ENCODE data around the gene TMEM52.

TMEM52 gene

GRCh38 chr1:1898246-1898933 is 20.7 kb downstream of the TMEM52 start:
- H3K4me1 ChIP-seq (ENCODE audit: control insufficient read depth, insufficient read depth, low read length) = no peaks in the 10 kb centered on the region
- TF ChIP-seq ZNF18 (tag by site-specific recombination; IDR thresholded peaks at IDR 0.05) = peak; percentile 12; the same call in 1 of the 2 replicates
- TF ChIP-seq ZNF324 (tag by site-specific recombination; IDR thresholded peaks at IDR 0.05) = no peak
- TF ChIP-seq TRIM28 (IDR thresholded peaks at IDR 0.05; ENCODE audit: borderline replicate concordance, low read length) = no peak
- TF ChIP-seq, protein P1, sequence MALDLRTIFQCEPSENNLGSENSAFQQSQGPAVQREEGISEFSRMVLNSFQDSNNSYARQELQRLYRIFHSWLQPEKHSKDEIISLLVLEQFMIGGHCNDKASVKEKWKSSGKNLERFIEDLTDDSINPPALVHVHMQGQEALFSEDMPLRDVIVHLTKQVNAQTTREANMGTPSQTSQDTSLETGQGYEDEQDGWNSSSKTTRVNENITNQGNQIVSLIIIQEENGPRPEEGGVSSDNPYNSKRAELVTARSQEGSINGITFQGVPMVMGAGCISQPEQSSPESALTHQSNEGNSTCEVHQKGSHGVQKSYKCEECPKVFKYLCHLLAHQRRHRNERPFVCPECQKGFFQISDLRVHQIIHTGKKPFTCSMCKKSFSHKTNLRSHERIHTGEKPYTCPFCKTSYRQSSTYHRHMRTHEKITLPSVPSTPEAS (tag by site-specific recombination; IDR thresholded peaks at IDR 0.05) = peak; percentile 73
- CTCF ChIA-PET = interaction anchor here (0.6 to 2.5 kb wide), 4 partner anchors 7 to 71 kb away, joined by 3 to 16 read pairs (median 6); no protein-coding TSS in a partner anchor
- no peaks in the 10 kb centered on the region for H3K36me3 ChIP-seq (ENCODE audit: control insufficient read depth in 2 of 2, insufficient read depth in 1 of 2, low read length in 2 of 2)
- H3K27ac ChIP-seq (ENCODE audit: extremely low read depth, low read depth, low read length) = no peak overlapping the region
- H3K9me3 ChIP-seq (ENCODE audit: control insufficient read depth, insufficient read depth, low read depth, low read length) = no peaks in the 10 kb centered on the region
- no peak overlapping the region for H3K4me3 ChIP-seq (ENCODE audit: low read depth, low read length)
- POLR2A ChIA-PET = interaction anchor here (0.8 kb wide), 1 partner anchor 26 kb away, joined by 3 read pairs; no protein-coding TSS in a partner anchor

- no peaks in the 10 kb centered on the region for H3K36me3 ChIP-seq (ENCODE audit: control insufficient read depth in 2 of 2, insufficient read depth in 1 of 2, low read length in 2 of 2)
- H3K4me1 ChIP-seq (ENCODE audit: control insufficient read depth, insufficient read depth, low read length) = 0 out of 2 replicates have a peak, but pooled peaks cover 3% of the 10 kb centered on the region
- H3K9me3 ChIP-seq (ENCODE audit: control insufficient read depth, insufficient read depth, low read depth, low read length) = no peaks in the 10 kb centered on the region
- TF ChIP-seq ZNF169 (tag by site-specific recombination; IDR thresholded peaks at IDR 0.05) (no peak), ZNF76 (tag by site-specific recombination; IDR thresholded peaks at IDR 0.05; ENCODE audit: borderline replicate concordance, low read depth) (peak; percentile 44; the same call in 1 of the 2 replicates), ZNF341 (tag by site-specific recombination; IDR thresholded peaks at IDR 0.05; ENCODE audit: low read depth) (peak; percentile 73; the same call in 1 of the 2 replicates)
- TF ChIP-seq, protein P2, sequence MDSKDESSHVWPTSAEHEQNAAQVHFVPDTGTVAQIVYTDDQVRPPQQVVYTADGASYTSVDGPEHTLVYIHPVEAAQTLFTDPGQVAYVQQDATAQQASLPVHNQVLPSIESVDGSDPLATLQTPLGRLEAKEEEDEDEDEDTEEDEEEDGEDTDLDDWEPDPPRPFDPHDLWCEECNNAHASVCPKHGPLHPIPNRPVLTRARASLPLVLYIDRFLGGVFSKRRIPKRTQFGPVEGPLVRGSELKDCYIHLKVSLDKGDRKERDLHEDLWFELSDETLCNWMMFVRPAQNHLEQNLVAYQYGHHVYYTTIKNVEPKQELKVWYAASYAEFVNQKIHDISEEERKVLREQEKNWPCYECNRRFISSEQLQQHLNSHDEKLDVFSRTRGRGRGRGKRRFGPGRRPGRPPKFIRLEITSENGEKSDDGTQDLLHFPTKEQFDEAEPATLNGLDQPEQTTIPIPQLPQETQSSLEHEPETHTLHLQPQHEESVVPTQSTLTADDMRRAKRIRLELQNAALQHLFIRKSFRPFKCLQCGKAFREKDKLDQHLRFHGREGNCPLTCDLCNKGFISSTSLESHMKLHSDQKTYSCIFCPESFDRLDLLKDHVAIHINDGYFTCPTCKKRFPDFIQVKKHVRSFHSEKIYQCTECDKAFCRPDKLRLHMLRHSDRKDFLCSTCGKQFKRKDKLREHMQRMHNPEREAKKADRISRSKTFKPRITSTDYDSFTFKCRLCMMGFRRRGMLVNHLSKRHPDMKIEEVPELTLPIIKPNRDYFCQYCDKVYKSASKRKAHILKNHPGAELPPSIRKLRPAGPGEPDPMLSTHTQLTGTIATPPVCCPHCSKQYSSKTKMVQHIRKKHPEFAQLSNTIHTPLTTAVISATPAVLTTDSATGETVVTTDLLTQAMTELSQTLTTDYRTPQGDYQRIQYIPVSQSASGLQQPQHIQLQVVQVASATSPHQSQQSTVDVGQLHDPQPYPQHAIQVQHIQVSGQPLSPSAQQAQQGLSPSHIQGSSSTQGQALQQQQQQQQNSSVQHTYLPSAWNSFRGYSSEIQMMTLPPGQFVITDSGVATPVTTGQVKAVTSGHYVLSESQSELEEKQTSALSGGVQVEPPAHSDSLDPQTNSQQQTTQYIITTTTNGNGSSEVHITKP (tag by site-specific recombination; IDR thresholded peaks at IDR 0.05) = 0 out of 2 replicates have a peak, but pooled peaks have one; percentile 10
- no peak overlapping the region for H3K4me3 ChIP-seq (ENCODE audit: low read depth, low read length)
- H3K27ac ChIP-seq (ENCODE audit: extremely low read depth, low read depth, low read length) = no peak overlapping the region
- CTCF ChIA-PET = interaction anchor here (0.6 to 1.3 kb wide), 2 partner anchors 10 to 13 kb away, joined by 3 to 4 read pairs; no protein-coding TSS in a partner anchor
- POLR2A ChIA-PET = interaction anchor here (0.7 to 2.7 kb wide), 4 partner anchors 10 to 20 kb away, joined by 3 to 9 read pairs (median 8); no protein-coding TSS in a partner anchor
Measured at GRCh38 chr1:1895456-1896336, 23.4 kb downstream of the TMEM52 start.

- CTCF ChIA-PET = interaction anchor here (0.6 to 1.3 kb wide), 2 partner anchors 11 to 13 kb away, joined by 3 to 4 read pairs; no protein-coding TSS in a partner anchor
- no peak for TF ChIP-seq ZNF324 (tag by site-specific recombination; IDR thresholded peaks at IDR 0.05)
- 0 out of 2 replicates have a peak, but pooled peaks have one; percentile 81 for TF ChIP-seq ZIC2 (tag by site-specific recombination; IDR thresholded peaks at IDR 0.05)
- H3K4me1 ChIP-seq (ENCODE audit: control insufficient read depth, insufficient read depth, low read length) = 0 out of 2 replicates have a peak, but pooled peaks cover 3% of the 10 kb centered on the region
- no peak overlapping the region; the same call in 1 of the 2 replicates for H3K27ac ChIP-seq (ENCODE audit: extremely low read depth, low read depth, low read length)
- H3K9me3 ChIP-seq (ENCODE audit: control insufficient read depth, insufficient read depth, low read depth, low read length) = no peaks in the 10 kb centered on the region
- no peak overlapping the region for H3K4me3 ChIP-seq (ENCODE audit: low read depth, low read length)
- POLR2A ChIA-PET = interaction anchor here (1.0 to 2.7 kb wide), 3 partner anchors 11 to 20 kb away, joined by 6 to 9 read pairs (median 9); no protein-coding TSS in a partner anchor
- H3K36me3 ChIP-seq (ENCODE audit: control insufficient read depth in 2 of 2, insufficient read depth in 1 of 2, low read length in 2 of 2) = no peaks in the 10 kb centered on the region
Measured at GRCh38 chr1:1895060-1895418, 24.0 kb downstream of the TMEM52 start.
